ENCODE results near the gene DOCK9.

The DOCK9 gene

GRCh38 chr13:98977568-98978265 is at the start of gene DOCK9:
TSS of gene DOCK9 (minus strand) at chr13:98978064. CDS start at chr13:98977909, 155 bp downstream.
- DNase-seq, result no peak

GRCh38 chr13:99027260-99027659 is 49.4 kb upstream of the DOCK9 start:
- DNase-seq, result no peak

GRCh38 chr13:99022941-99023340 is 45.1 kb upstream of the DOCK9 start:
- DNase-seq, result no peak

- DNase-seq, result no peak
Measured at GRCh38 chr13:99018418-99019180, 40.7 kb upstream of the DOCK9 start.

GRCh38 chr13:99015606-99016490 is 38.0 kb upstream of the DOCK9 start:
- no peak for DNase-seq

GRCh38 chr13:99014522-99014921 is 36.7 kb upstream of the DOCK9 start:
- DNase-seq, result no peak

GRCh38 chr13:99013951-99014350 is 36.1 kb upstream of the DOCK9 start:
- no peak for DNase-seq

- no peak for DNase-seq
Measured at GRCh38 chr13:99012539-99012938, 34.7 kb upstream of the DOCK9 start.

GRCh38 chr13:99009987-99010551 is 32.2 kb upstream of the DOCK9 start:
- no peak for DNase-seq

- DNase-seq, result no peak
Measured at GRCh38 chr13:99008577-99008976, 30.7 kb upstream of the DOCK9 start.

- DNase-seq, result no peak
Measured at GRCh38 chr13:99007414-99007986, 29.6 kb upstream of the DOCK9 start.

GRCh38 chr13:99005609-99006008 is 27.7 kb upstream of the DOCK9 start:
- no peak for DNase-seq

- DNase-seq, result no peak
Measured at GRCh38 chr13:99004978-99005377, 27.1 kb upstream of the DOCK9 start.

- no peak for DNase-seq
Measured at GRCh38 chr13:99003851-99004471, 26.1 kb upstream of the DOCK9 start.

- no peak for DNase-seq
Measured at GRCh38 chr13:99003186-99003585, 25.3 kb upstream of the DOCK9 start.

- DNase-seq, result no peak
Measured at GRCh38 chr13:99002172-99002710, 24.4 kb upstream of the DOCK9 start.

GRCh38 chr13:99000137-99000536 is 22.3 kb upstream of the DOCK9 start:
- DNase-seq, result no peak

GRCh38 chr13:98999639-98999952 is 21.7 kb upstream of the DOCK9 start:
- DNase-seq, result no peak

- no peak for DNase-seq
Measured at GRCh38 chr13:98998831-98999638, 21.2 kb upstream of the DOCK9 start.

- DNase-seq, result no peak
Measured at GRCh38 chr13:98997738-98998641, 20.1 kb upstream of the DOCK9 start.

Measured in RPMI8226 (cell line).